Neural progenitor cell (in vitro differentiated cells): ENCODE results near the gene PLEKHG1.

Source experiments
- EZH2 ChIP-seq: fragments of 200-600 bp; sonication (generic); IDR thresholded peaks from 2 replicates; pipeline ENCODE4 v1.6.1; 2017; ENCODE audit warnings: antibody characterized with exemption, mild to moderate bottlenecking, moderate library complexity
- TF ChIP-seq, protein P1 (sequence below): fragments of 200-600 bp; sonication (generic); IDR thresholded peaks from 2 replicates; pipeline ENCODE4 v1.5.1; 2017; ENCODE audit warnings: antibody characterized with exemption, mild to moderate bottlenecking

DNA sequence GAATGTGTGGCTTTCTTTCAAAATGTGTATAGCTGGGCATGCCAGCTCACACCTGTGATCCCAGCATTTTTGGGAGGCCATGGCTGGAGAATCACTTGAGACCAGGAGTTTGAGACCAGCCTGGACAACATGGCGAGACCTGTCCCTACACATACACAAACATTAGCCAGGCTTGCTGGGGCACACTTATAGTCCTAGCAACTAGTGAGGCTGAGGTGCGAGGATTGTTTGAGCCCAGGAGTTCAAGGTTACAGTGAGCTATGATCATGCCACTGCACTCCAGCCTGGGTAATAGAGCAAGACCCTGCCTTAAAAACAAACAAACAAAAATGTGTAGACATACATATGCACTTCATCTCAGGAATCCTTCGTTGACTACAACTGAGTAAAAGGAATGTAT lies 31.1 kb upstream of the PLEKHG1 start:
- no peak for TF ChIP-seq EZH2
- TF ChIP-seq, protein P1, sequence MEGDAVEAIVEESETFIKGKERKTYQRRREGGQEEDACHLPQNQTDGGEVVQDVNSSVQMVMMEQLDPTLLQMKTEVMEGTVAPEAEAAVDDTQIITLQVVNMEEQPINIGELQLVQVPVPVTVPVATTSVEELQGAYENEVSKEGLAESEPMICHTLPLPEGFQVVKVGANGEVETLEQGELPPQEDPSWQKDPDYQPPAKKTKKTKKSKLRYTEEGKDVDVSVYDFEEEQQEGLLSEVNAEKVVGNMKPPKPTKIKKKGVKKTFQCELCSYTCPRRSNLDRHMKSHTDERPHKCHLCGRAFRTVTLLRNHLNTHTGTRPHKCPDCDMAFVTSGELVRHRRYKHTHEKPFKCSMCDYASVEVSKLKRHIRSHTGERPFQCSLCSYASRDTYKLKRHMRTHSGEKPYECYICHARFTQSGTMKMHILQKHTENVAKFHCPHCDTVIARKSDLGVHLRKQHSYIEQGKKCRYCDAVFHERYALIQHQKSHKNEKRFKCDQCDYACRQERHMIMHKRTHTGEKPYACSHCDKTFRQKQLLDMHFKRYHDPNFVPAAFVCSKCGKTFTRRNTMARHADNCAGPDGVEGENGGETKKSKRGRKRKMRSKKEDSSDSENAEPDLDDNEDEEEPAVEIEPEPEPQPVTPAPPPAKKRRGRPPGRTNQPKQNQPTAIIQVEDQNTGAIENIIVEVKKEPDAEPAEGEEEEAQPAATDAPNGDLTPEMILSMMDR = no peak
